22Rv1 (cell line): ENCODE measurements around the gene C11orf58.
A peak's percentile ranks its signal among the peaks of the same experiment; 100 is the strongest.

Source experiments
- H3K27ac ChIP-seq: fragments of 450-650 bp; 2 replicates; pipeline ENCODE4 v1.5.1; 2017
- CTCF ChIP-seq: fragments of 450-650 bp; IDR thresholded peaks from 2 replicates; pipeline ENCODE4 v1.5.1; 2017; ENCODE audit warnings: mild to moderate bottlenecking
- ZFX ChIP-seq: fragments of 450-650 bp; IDR thresholded peaks from 2 replicates; pipeline ENCODE4 v1.6.1; 2017; ENCODE audit warnings: antibody characterized with exemption, borderline replicate concordance

The C11orf58 gene

GRCh38 chr11:16780698-16781550 is 42.5 kb downstream of the C11orf58 start:
- no peak for TF ChIP-seq CTCF
- no peak for TF ChIP-seq ZFX
- H3K27ac ChIP-seq, result no peak overlapping the region

- no peak overlapping the region for H3K27ac ChIP-seq
- TF ChIP-seq CTCF (no peak), ZFX (no peak)
These were observed 43.8 kb downstream of the C11orf58 start for GRCh38 chr11:16781936-16782919.

GRCh38 chr11:16783321-16783801 is 44.9 kb downstream of the C11orf58 start:
- no peak overlapping the region for H3K27ac ChIP-seq
- TF ChIP-seq ZFX, result no peak
- TF ChIP-seq CTCF, result no peak

GRCh38 chr11:16784097-16784496 is 45.6 kb downstream of the C11orf58 start:
- TF ChIP-seq CTCF, result no peak
- TF ChIP-seq ZFX, result no peak
- H3K27ac ChIP-seq, result no peak overlapping the region

- TF ChIP-seq ZFX (no peak), CTCF (no peak)
- no peak overlapping the region for H3K27ac ChIP-seq
These were observed 46.2 kb downstream of the C11orf58 start for GRCh38 chr11:16784666-16785065.

GRCh38 chr11:16785520-16786128 is 47.2 kb downstream of the C11orf58 start:
- no peak overlapping the region for H3K27ac ChIP-seq
- no peak for TF ChIP-seq ZFX
- TF ChIP-seq CTCF, result peak; percentile 85
